ENCODE data around the gene TTC28. TPM values are rescaled to one million over a fixed set of nuclear protein-coding genes. Genes with fewer than 3 reads are reported as not detected.

Gene TTC28
- total RNA-seq, 1 experiment from 2014 or later: 0.12 TPM

DNA sequence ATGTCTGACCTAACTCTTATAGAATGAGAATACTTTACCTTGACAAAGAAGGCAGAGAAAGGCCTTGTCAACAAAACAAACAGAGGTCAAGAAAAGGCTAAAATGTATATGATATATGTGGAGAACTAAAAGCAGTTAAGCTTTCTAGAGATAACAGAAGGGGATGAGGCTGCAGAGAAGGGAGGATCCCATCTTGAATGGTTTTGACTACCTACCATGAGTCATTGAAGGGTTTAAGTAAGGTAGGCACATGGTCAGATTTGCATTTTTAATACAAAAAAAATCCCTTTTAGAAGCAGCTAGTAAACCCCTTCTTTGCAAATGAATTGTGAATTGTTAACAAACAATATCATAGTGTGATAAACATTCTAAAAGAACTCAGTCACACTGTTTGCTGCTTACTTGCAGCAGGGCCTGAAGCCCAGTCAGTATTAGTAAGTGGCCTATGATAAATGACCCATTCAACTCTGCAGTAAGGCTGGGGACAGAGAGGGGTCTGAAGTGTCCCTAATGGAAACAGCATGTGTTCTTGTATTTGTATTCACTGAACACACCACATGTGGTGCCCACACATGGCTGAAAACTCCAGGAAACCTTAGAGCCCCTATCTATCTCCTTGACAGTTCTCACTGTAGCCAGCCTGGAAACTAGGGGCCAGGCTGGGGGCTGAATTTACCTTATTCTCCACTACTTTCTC lies 431.8 kb downstream of the TTC28 start:
- Histone ChIP-seq H3K27me3 (ENCODE audit: insufficient read depth, low read length) (peaks cover 71% of the 10 kb centered on the region), H3K9me3 (ENCODE audit: control insufficient read depth in 1 of 2, insufficient read depth in 1 of 2, low read depth in 1 of 2, low read length in 2 of 2) (no peaks in the 10 kb centered on the region), H3K4me3 (replicated peaks in 1 of 2; ENCODE audit: low read depth in 1 of 2, low read length in 2 of 2) (no peak overlapping the region), H3K9ac (ENCODE audit: low read length) (no peak overlapping the region), H3K4me1 (ENCODE audit: control insufficient read depth in 1 of 2, insufficient read depth in 2 of 2, low read length in 2 of 2) (no peaks in the 10 kb centered on the region), H3K4me2 (ENCODE audit: low read length) (no peak overlapping the region), H2AFZ (ENCODE audit: low read depth, low read length, poor library complexity, severe bottlenecking) (no peak overlapping the region), H3K27ac (ENCODE audit: low read depth, low read length) (no peak overlapping the region), H4K20me1 (ENCODE audit: insufficient read depth) (no peaks in the 10 kb centered on the region), H3K79me2 (ENCODE audit: insufficient read depth, low read length) (no peaks in the 10 kb centered on the region), H3K9me2 (ENCODE audit: insufficient read depth) (no peaks in the 10 kb centered on the region), H3K36me3 (ENCODE audit: control insufficient read depth in 1 of 2, insufficient read depth in 2 of 2, low read length in 2 of 2) (no peaks in the 10 kb centered on the region)
- ChIA-PET POLR2A (no interaction called here), CTCF (no interaction called here), RAD21 (ENCODE audit: low non-redundant PET in 1 of 2, low total read pairs in 2 of 2, uncharacterized antibody in 2 of 2, unreplicated experiment in 2 of 2) (no interaction called here)
- no TSS peak for BruUV-seq (replicated peaks)
- TF ChIP-seq YY1 (IDR thresholded peaks at IDR 0.05; ENCODE audit: extremely low read depth, insufficient replicate concordance, low read depth, low read length) (no peak), SRF (IDR thresholded peaks at IDR 0.05; ENCODE audit: low read depth) (no peak), SIN3A (IDR thresholded peaks at IDR 0.05; ENCODE audit: low read depth) (no peak), EGR1 (IDR thresholded peaks at IDR 0.05; ENCODE audit: low read depth) (no peak), JUND (IDR thresholded peaks at IDR 0.05) (no peak), RAD21 (IDR thresholded peaks at IDR 0.05; ENCODE audit: low read depth) (no peak), ELF1 (IDR thresholded peaks at IDR 0.05; ENCODE audit: borderline replicate concordance, low read depth) (no peak), TCF7L2 (IDR thresholded peaks at IDR 0.05; ENCODE audit: borderline replicate concordance, extremely low read depth, insufficient read depth, insufficient read length) (no peak)
- TF ChIP-seq, protein P1, sequence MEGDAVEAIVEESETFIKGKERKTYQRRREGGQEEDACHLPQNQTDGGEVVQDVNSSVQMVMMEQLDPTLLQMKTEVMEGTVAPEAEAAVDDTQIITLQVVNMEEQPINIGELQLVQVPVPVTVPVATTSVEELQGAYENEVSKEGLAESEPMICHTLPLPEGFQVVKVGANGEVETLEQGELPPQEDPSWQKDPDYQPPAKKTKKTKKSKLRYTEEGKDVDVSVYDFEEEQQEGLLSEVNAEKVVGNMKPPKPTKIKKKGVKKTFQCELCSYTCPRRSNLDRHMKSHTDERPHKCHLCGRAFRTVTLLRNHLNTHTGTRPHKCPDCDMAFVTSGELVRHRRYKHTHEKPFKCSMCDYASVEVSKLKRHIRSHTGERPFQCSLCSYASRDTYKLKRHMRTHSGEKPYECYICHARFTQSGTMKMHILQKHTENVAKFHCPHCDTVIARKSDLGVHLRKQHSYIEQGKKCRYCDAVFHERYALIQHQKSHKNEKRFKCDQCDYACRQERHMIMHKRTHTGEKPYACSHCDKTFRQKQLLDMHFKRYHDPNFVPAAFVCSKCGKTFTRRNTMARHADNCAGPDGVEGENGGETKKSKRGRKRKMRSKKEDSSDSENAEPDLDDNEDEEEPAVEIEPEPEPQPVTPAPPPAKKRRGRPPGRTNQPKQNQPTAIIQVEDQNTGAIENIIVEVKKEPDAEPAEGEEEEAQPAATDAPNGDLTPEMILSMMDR (IDR thresholded peaks at IDR 0.05 in 2 of 3, conservative IDR thresholded peaks at IDR 0.05 in 1 of 3; ENCODE audit: borderline replicate concordance in 1 of 3, insufficient read depth in 1 of 3, low read depth in 2 of 3, low read length in 2 of 3): no peak
- ATAC-seq: no peak
- DNase-seq (ENCODE audit: low read depth, low spot score): no peak
- intact Hi-C loops (cut with micrococcal nuclease): no loop called here
